GM21367 (cell line): ENCODE measurements around the gene TRIM46.
"Not testable (repeated sequence)": the region's sequence is repeated elsewhere in the genome, so short reads cannot be mapped to it uniquely, and the experiment has no call there.

ENCODE experiments used
- ATAC-seq: cut with Tn5 transposase; IDR thresholded peaks from one replicate; pipeline ENCODE4 v1.9.1; 2021; ENCODE audit not compliant: unreplicated experiment

TRIM46 gene

DNA sequence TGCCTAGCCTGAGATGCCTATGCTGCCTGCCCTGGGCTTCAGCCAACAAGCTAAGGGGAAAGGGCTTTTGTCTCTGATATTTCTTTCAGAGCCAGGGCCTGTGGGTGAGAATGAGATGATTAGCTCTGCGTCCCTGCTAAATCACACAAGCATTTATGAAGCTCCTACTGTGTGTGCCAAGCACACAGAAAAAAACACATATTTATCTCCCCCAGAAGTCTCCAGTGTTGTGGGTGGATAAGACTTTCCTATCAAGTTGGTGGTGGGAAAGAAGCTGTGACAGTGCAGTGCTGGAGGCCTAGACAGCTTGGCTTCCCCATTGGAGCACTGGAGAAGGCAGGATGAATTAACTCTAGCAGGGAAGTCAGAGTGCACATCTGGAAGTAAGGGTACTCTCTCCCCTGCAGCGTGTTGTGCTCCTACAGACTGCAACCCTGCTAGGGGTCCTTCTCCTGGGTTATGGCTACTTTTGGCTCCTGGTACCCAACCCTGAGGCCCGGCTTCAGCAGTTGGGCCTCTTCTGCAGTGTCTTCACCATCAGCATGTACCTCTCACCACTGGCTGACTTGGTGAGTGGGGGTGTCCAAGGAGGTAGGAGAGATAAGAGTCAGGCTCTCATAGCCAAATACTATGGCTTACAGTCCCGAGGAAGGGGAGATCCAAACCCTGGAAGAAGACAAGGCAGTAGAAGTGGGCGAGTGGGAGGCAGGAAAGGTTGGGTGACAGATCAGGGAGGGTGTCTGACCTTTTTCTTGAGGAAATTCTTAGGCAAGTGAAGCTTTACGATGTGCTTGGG lies 36.3 kb upstream of the TRIM46 start:
- ATAC-seq, result no peak

DNA sequence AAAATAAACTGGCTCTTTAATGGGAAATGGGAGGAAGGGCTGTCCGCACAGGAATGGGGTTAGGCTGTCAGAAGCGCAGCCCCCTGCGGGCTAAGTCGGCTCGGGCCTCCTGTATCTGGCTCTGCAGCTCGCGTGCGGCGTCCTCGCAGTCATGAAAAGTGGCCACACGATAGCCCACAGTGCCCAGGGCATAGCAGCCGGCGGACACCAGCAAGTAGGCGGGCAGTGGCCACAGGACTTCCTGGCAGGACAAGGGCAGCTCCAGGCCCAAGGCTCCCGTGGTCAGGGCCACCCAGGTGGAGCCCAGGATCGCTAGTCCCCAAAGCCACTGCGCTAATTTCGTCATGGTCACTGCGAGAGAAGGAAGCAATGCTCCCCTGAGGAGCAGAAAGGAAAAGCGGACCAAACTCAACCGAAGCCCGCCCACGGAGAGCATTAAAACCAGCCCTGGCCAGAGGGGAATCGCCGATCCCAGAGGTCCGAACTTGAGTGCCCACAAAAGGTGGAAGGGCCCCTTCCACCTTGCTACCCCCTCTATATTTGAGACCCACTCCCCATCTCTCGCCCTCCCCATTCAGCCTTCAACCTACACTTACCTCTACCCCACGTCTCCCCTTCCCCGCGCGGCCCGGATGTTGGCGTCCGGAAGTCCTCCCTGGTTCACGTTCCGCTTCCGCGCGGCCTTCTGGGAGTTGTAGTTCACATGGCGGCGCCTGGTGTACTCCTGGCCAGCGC lies 33.6 kb upstream of the TRIM46 start, which contains the start of gene DPM3:
Gene DPM3 (minus strand): TSS at position 637 of the 735 bp plus-strand sequence. CDS start 291 bp downstream, at position 346.
- ATAC-seq, result peak; percentile 50

DNA sequence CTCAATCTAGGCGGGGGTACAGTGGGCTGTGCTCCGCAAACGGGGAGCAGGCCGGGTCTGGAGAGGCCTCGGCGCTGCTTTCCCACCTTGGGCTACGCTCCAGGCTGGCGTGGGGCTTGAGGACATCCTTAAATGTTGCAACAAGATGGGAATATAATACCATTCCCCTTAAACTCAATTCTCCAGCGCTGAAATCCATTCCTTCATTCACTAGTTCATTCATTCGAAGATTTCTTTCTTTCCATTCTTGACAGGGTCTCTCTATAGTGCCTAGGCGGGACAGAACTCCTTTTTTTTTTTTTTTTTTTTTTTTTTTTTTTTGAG lies 33.1 kb upstream of the TRIM46 start:
- ATAC-seq, result no peak

GRCh38 chr1:155141749-155142148 lies 31.9 kb upstream of the TRIM46 start:
- ATAC-seq, result no peak

DNA sequence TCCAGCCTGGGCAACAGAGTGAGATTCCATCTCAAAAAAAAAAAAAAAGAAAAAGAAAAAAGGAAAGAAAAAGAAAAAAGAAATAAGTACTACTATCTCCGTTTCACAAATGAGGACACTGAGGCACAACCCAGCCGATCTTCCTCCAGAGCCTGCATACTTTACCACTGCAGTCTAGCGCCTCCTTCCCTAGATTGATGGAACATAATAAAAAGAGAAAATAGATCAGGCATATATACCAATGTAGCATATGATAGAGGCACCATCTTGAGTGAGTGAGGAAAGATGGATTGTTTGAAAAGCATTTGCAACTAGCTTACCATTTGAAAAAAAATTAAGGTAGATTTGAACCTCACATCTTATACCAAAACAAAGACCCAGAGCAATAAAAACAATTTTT lies 28.2 kb upstream of the TRIM46 start:
- no peak for ATAC-seq

DNA sequence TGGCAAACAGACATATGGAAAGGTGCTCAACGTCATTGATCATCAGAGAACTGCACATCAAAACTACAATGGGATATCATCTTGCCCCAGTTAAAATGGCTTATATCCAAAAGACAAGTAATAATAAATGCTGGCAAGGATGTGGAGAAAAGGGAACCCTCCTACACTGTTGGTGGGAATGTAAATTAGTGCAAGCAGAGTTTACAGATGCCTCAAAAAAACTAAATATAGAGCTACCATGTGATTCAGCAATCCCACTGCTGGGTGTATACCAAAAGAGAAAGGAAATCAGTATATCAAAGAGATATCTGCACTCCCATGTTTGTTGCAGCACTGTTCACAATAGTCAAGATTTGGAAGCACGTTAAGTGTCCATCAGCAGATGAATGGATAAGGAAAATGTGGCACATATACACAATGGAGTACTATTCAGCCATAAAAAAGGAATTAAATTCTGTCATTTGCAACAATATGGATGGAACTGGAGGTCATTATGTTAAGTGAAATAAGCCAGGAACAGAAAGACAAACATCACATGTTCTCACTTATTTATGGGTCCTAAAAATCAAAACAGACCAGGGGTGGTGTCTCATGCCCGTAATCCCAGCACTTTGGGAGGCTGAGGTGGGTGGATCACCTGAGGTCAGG lies 17.5 kb upstream of the TRIM46 start:
- ATAC-seq, result not testable (repeated sequence)

DNA sequence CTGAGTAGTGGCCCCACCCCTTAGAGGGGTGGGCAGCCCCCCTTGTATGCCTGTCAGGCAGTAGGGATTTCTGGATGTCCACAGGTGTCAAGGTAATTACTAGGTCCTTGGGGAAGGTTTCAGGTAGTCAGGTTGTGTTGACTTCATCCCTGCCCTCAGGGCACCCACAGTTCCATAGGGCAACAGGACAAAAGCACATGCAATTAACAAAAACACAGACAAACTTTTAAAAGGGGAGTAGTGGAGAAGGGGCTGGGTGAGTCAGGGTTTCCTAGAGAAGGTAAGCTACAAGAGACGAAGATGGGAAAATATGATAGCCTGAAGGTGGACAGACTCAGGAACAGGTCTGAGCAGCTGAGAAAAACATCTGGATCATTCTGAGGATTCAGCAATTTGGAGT lies 14.7 kb upstream of the TRIM46 start:
- ATAC-seq, result no peak

DNA sequence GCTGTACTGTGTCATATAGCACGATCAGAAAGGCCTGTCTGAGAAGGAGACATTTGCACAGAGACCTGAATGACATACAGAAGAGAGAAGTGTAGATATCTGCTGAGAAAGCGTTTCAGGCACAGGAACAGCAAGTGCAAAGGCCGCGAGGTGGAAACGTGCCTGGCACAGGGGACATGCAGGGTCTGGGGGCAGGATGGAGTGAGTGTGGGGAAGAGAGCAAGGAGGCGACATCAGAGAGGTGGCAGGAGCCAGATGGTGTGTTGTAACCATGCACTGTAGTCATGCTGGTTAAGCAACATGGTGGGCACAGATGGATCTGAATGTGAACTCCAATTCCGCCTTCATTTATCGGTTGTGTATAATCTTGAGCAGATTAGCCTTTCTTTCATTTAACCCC lies 13.5 kb upstream of the TRIM46 start:
- ATAC-seq, result no peak

GRCh38 chr1:155162631-155163030 lies 11.0 kb upstream of the TRIM46 start:
- not testable (repeated sequence) for ATAC-seq

DNA sequence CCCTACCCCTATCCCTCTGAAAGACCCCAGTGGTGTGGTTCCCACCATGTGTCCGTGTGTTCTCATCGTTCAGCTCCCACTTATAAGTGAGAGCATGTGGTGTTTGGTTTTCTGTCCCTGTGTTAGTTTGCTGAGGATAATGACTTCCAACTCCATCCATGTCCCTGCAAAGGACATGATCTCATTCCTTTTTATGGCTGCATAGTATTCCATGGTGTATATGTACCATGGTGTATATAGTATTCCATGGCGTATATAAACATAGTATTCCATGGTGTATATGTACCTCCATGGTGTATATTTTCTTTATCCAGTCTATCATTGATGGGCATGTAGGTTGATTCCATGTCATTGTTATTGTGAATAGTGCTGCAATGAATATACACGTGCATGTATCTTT lies 9.9 kb upstream of the TRIM46 start:
- ATAC-seq, result not testable (repeated sequence)

- ATAC-seq, result not testable (repeated sequence)
Observed at GRCh38 chr1:155164625-155165024, 9.0 kb upstream of the TRIM46 start.

DNA sequence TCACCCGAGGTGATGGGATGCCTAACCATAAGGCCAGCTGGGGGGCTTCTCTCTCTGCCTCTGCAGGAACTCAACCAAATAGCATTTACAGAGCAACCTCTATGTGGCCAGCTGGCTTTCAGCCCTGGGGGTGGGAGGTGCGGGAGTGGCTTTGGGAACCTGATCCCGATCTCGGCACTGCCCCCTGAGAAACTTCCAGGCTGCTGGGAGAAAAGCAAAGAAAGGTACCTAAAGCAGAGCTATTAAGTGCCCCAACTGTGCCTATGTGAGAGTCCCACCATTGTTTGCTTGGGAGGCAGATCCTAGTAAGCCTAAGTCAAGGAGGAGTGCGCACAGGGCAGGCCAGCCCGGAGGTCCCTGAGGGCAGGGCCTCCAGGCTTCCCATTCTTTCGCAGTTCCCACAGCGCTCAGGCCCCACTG lies 7.6 kb upstream of the TRIM46 start:
- ATAC-seq, result no peak

GRCh38 chr1:155166471-155167165 lies 7.0 kb upstream of the TRIM46 start:
- ATAC-seq, result no peak

GRCh38 chr1:155167166-155168104 lies 6.2 kb upstream of the TRIM46 start:
- no peak for ATAC-seq

GRCh38 chr1:155168105-155168445 lies 5.6 kb upstream of the TRIM46 start:
- not testable (repeated sequence) for ATAC-seq

DNA sequence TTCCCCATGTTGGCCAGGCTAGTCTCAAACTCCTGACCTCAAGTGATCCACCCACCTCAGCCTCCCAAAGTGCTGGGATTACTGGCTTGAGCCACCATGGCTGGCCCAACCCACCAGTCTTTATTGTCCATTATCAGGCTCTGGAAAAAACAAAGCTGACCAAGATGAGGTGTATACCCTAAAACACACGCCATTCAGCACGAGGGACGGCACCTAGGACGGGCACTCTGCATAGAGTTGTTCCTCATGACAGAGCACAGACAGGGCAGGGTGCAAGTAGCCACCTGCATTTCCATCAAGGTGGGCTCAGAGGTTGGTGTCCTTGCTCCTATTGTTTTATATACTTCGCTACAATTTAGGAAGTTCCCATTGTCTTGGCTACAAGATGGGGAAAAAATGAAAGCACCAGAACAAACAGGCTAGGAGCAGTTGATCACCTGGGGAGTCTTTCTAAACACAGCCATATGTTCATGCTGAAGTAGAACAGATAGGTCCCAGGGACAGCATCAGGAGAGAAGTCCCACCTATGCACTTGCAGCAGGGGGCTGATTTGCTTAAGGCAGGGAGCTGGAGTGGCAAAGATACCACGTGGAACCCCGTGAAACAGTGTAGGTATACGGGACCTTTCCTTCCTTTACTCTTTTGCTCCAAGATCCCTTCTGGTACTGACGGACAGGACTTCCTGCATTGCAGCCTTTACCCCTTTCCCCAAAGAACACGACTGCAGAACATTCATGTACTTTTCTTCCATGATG lies 5.0 kb upstream of the TRIM46 start:
- no peak for ATAC-seq

DNA sequence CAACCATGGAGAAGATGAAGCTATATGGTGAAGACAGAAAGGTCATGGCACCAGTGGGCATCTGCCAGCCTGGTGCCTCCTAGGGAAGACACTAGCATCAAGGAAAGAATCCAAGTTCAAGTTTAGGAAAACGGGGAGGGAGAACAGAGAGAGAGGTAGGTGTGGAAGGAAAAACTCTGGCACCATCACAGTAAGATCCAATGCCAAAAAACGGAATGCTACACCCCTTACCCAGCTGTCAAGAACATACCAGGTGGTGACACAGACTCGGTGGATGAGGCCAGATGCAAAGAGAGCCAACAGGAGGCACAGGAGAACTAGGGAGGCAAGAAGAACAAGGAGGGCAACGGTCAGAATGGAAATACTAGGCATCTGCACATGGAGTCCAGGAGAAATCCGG lies 4.1 kb upstream of the TRIM46 start:
- no peak for ATAC-seq

DNA sequence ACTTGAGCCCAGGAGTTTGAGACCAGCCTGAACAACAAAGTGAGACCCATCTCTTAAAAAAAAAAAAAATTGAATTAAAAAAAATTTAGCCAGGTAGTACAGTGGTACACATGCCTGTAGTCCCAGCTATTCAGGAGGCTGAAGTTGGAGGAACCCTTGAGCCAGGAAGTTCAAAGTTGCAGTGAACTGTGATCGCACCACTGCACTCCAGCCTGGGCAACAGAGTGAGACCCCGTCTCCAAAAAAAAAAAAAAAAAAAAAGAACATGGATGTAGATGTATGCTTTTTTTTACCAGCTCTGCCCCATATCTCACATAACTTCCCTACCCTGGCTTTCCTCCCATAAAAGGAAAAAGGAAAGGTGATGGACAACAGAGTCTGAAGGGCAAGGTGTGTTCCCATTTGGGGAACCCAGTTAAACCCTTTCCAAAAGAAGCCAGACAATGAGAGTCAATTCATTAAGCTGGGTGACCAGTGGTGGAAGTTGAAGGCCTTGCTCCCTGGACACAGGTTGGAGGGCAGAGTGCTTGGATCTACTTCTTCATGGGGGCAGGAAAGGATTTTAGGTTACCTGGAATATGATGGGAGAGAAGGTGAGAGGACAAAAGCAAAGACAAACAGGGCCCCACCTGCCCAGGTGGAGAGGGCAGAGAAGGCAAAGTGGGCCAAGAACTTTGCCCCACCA lies 3.4 kb upstream of the TRIM46 start:
- no peak for ATAC-seq

GRCh38 chr1:155170806-155171205 lies 2.8 kb upstream of the TRIM46 start:
- ATAC-seq, result no peak
